ENCODE measurements around the gene ASB8. TPM values are rescaled to one million over a fixed set of nuclear protein-coding genes. Genes with fewer than 3 reads are reported as not detected.

ASB8 gene
- 28.7 TPM for total RNA-seq
- 32.0 TPM for polyA plus RNA-seq

GRCh38 chr12:48157018-48157888, at the start of gene ASB8:
TSS of gene ASB8 (minus strand) at chr12:48157515. CDS start at chr12:48153496, 4,019 bp downstream.
- under 1% methylated on average over 56 of the region's 56 CpGs for WGBS
- DNase-seq (ENCODE audit: extremely low spot score), result peak; percentile 93
- Histone ChIP-seq H3K27ac (ENCODE audit: low read depth) (peak within 1 kb of the TSS; percentile 86), H3K4me1 (ENCODE audit: insufficient read depth) (no peaks in the 10 kb centered on the region), H3K36me3 (ENCODE audit: insufficient read depth) (no peaks in the 10 kb centered on the region), H3K4me3 (ENCODE audit: low read depth, low read length) (peak within 1 kb of the TSS; percentile 83)

DNA sequence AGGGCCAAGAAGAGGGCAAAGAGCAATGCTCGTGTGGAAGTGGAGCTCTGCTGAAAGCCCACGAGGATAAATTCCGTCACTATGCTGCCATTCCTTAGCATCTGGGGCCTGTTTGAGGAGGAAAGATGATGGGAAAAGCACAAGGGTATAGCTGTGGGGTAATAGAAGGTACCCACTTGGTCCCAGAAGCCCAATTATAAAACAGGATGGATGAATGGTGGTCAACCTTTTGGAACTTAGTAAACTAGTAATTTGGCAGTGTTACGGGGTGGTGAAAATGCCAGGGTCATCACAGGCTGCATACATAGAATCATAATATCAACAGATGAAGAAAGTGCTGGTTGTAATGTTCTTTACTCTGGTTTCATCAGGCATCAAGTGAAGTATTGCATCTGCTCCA, 45.9 kb upstream of the ASB8 start, which contains the start of gene OR10AD1:
OR10AD1 (minus strand) TSS at position 101 of the 400 bp plus-strand sequence; CDS start at position 101, 0 bp downstream.
- DNase-seq (ENCODE audit: extremely low spot score), result no peak
- WGBS, result 86% methylated on average over 4 of the region's 4 CpGs

DNA sequence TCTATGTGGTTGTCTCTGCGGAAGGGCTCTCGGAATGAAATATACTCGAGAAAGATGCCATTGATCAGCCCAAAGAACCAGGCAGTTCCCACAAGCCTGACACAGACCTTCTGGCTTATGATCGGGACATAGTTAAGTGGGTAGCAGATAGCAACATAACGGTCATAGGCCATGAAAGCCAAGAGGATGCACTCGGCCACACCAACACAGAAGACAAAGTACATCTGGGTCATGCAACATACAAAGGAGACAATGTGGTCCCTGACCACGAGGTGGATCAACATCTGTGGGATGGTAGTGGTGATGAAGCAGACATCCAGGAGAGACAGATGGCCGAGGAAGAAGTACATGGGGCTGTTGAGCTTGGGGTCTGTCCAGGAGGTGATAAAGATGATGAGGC, 45.5 kb upstream of the ASB8 start:
- Histone ChIP-seq H3K27ac (ENCODE audit: low read depth) (no peak overlapping the region), H3K4me1 (ENCODE audit: insufficient read depth) (peaks cover 3% of the 10 kb centered on the region), H3K36me3 (ENCODE audit: insufficient read depth) (no peaks in the 10 kb centered on the region), H3K4me3 (ENCODE audit: low read depth, low read length) (no peak overlapping the region)
- 94% methylated on average over 8 of the region's 8 CpGs for WGBS
- no peak for DNase-seq (ENCODE audit: extremely low spot score)

More for the DNA sequence above, 45.9 kb upstream of the ASB8 start, which contains the start of gene OR10AD1:
- Histone ChIP-seq H3K4me1 (ENCODE audit: insufficient read depth) (peaks cover 3% of the 10 kb centered on the region), H3K4me3 (ENCODE audit: low read depth, low read length) (no peak within 1 kb of the TSS), H3K36me3 (ENCODE audit: insufficient read depth) (no peaks in the 10 kb centered on the region), H3K27ac (ENCODE audit: low read depth) (no peak within 1 kb of the TSS)

GRCh38 chr12:48201516-48201915, 44.2 kb upstream of the ASB8 start:
- WGBS, result 96% methylated on average over 3 of the region's 3 CpGs
- no peaks in the 10 kb centered on the region for H3K36me3 ChIP-seq (ENCODE audit: insufficient read depth)
- no peak for DNase-seq (ENCODE audit: extremely low spot score)
- H3K27ac ChIP-seq (ENCODE audit: low read depth), result no peak overlapping the region
- no peak overlapping the region for H3K4me3 ChIP-seq (ENCODE audit: low read depth, low read length)
- peaks cover 3% of the 10 kb centered on the region for H3K4me1 ChIP-seq (ENCODE audit: insufficient read depth)

- Histone ChIP-seq H3K4me3 (ENCODE audit: low read depth, low read length) (no peak overlapping the region), H3K4me1 (ENCODE audit: insufficient read depth) (peaks cover 3% of the 10 kb centered on the region), H3K36me3 (ENCODE audit: insufficient read depth) (no peaks in the 10 kb centered on the region), H3K27ac (ENCODE audit: low read depth) (peak overlapping the region; percentile 71)
- 84% methylated on average over 3 of the region's 3 CpGs for WGBS
- no peak for DNase-seq (ENCODE audit: extremely low spot score)
Observed at GRCh38 chr12:48201091-48201490, 43.8 kb upstream of the ASB8 start.

DNA sequence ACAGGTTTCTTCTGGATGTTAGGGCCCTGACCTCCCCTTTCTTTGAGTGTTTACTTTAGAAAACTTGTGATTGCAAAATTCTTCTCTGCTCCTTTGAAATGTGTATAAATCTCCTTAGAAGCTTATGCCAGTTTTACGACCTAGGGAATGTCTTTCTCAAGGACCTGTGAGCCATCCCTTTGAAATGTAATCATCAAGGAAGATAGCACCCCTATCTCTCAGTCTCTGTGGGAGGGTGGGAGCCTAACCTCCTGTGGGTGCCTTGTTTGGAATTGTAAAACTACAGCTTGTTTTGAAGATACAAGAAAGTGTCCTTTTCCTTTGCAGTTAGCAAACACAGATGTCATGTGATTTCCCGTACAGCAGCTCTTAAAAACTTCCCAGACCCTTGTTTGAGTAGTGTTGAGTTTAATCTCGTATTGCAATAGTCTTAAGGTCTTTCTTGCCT, 42.5 kb upstream of the ASB8 start:
- Histone ChIP-seq H3K4me3 (ENCODE audit: low read depth, low read length) (no peak overlapping the region), H3K36me3 (ENCODE audit: insufficient read depth) (no peaks in the 10 kb centered on the region), H3K4me1 (ENCODE audit: insufficient read depth) (peaks cover 3% of the 10 kb centered on the region), H3K27ac (ENCODE audit: low read depth) (no peak overlapping the region)
- 27% methylated on average over 3 of the region's 3 CpGs for WGBS
- no peak for DNase-seq (ENCODE audit: extremely low spot score)

DNA sequence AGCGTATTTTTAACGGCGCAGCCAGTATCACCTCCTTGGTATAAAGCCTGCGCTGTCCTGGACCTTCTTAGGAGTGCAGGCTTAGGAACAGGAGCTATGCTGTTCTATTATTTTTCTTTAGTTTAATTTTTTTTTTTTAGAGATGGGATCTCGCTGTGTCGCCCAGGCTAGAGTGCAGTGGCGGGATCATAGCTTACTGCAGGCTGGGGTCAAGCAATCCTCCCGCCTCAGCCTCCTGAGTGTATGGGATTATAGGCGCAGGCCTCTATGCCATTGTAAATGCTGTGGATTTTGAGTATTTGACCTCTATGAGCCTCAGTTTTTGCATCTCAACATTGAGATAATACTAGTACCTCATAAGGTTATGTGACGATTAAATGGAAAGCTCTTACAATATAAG, 41.7 kb upstream of the ASB8 start:
- H3K4me3 ChIP-seq (ENCODE audit: low read depth, low read length), result peak overlapping the region; percentile 56
- peaks cover 3% of the 10 kb centered on the region for H3K4me1 ChIP-seq (ENCODE audit: insufficient read depth)
- 47% methylated on average over 10 of the region's 10 CpGs for WGBS
- no peak for DNase-seq (ENCODE audit: extremely low spot score)
- peak overlapping the region; percentile 98 for H3K27ac ChIP-seq (ENCODE audit: low read depth)
- H3K36me3 ChIP-seq (ENCODE audit: insufficient read depth), result no peaks in the 10 kb centered on the region

GRCh38 chr12:48198672-48198971, 41.3 kb upstream of the ASB8 start:
- 13% methylated on average over 26 of the region's 26 CpGs for WGBS
- H3K4me1 ChIP-seq (ENCODE audit: insufficient read depth), result peaks cover 3% of the 10 kb centered on the region
- no peaks in the 10 kb centered on the region for H3K36me3 ChIP-seq (ENCODE audit: insufficient read depth)
- peak overlapping the region; percentile 56 for H3K4me3 ChIP-seq (ENCODE audit: low read depth, low read length)
- H3K27ac ChIP-seq (ENCODE audit: low read depth), result peak overlapping the region; percentile 98
- no peak for DNase-seq (ENCODE audit: extremely low spot score)

DNA sequence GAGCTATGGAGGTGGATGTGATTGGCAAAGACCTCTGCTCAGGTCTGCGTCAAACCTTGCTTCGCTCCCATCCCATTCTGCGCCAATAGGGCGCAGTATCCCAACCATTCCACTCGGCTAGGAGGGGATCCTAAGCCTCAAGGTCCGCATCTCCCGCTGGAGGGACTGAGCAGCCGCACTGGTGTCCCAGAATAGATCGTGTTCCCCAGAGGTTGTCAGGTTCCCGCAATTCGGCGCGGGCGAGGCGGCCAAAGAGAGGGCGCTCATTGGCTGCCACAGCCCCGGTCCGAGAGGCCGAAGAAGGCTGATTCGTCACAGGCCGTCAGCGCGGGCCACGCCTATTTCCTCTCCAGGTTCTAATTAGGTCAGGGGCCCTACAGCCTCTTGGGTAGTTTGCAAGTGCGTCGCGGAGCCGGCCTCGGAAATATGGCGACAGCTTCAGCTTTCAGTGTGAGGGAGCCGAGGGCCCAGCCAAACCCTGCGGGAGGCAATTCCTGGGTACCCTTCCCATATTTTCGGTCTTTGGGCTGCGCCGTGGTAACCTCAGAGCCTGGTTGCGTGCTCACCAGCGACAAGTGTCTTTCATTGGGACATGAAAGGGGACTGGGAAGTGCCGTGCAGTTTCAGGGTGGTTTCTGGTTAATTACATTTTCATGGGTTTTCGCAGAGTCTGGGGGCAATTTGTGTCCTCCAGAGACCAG, 40.8 kb upstream of the ASB8 start:
- Histone ChIP-seq H3K27ac (ENCODE audit: low read depth) (peak overlapping the region; percentile 98), H3K4me1 (ENCODE audit: insufficient read depth) (peaks cover 3% of the 10 kb centered on the region), H3K4me3 (ENCODE audit: low read depth, low read length) (peak overlapping the region; percentile 56), H3K36me3 (ENCODE audit: insufficient read depth) (no peaks in the 10 kb centered on the region)
- peak; percentile 90 for DNase-seq (ENCODE audit: extremely low spot score)
- WGBS, result under 1% methylated on average over 39 of the region's 39 CpGs

DNA sequence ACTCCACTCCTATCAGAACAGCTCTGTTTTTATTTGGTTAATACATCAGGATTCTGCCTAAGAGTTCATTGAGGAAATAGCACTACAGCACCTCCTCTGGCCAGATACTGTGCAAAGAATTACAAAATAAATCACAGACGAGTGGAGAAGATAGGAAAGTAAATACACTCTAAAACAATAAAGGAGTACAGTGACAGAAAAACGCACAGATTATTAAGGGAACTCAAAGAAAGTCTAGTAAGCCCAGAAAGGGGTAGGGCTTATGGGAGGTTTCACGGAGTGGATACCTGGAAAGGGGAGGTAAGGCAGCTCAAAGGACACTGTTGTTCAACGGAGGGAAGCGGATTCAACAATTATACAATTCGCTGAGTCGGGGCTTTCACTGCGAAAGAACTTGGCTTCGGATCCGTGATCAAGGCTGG, 40.2 kb upstream of the ASB8 start:
- DNase-seq (ENCODE audit: extremely low spot score), result no peak
- peak overlapping the region; percentile 98 for H3K27ac ChIP-seq (ENCODE audit: low read depth)
- H3K4me1 ChIP-seq (ENCODE audit: insufficient read depth), result peaks cover 3% of the 10 kb centered on the region
- H3K4me3 ChIP-seq (ENCODE audit: low read depth, low read length), result peak overlapping the region; percentile 45
- H3K36me3 ChIP-seq (ENCODE audit: insufficient read depth), result no peaks in the 10 kb centered on the region
- WGBS, result 2% methylated on average over 10 of the region's 10 CpGs

GRCh38 chr12:48194799-48195201, 37.5 kb upstream of the ASB8 start:
- Histone ChIP-seq H3K27ac (ENCODE audit: low read depth) (no peak overlapping the region), H3K36me3 (ENCODE audit: insufficient read depth) (no peaks in the 10 kb centered on the region), H3K4me1 (ENCODE audit: insufficient read depth) (no peaks in the 10 kb centered on the region), H3K4me3 (ENCODE audit: low read depth, low read length) (no peak overlapping the region)
- no peak for DNase-seq (ENCODE audit: extremely low spot score)
- 45% methylated on average over 1 of the region's 1 CpG for WGBS

GRCh38 chr12:48193623-48194022, 36.3 kb upstream of the ASB8 start:
- H3K4me1 ChIP-seq (ENCODE audit: insufficient read depth), result no peaks in the 10 kb centered on the region
- H3K27ac ChIP-seq (ENCODE audit: low read depth), result no peak overlapping the region
- H3K36me3 ChIP-seq (ENCODE audit: insufficient read depth), result no peaks in the 10 kb centered on the region
- DNase-seq (ENCODE audit: extremely low spot score), result no peak
- no peak overlapping the region for H3K4me3 ChIP-seq (ENCODE audit: low read depth, low read length)
- 65% methylated on average over 2 of the region's 2 CpGs for WGBS

- no peak for DNase-seq (ENCODE audit: extremely low spot score)
- H3K4me1 ChIP-seq (ENCODE audit: insufficient read depth), result no peaks in the 10 kb centered on the region
- 83% methylated on average over 1 of the region's 1 CpG for whole genome bisulfite sequencing
- H3K36me3 ChIP-seq (ENCODE audit: insufficient read depth), result no peaks in the 10 kb centered on the region
- no peak overlapping the region for H3K27ac ChIP-seq (ENCODE audit: low read depth)
- no peak overlapping the region for H3K4me3 ChIP-seq (ENCODE audit: low read depth, low read length)
Observed at GRCh38 chr12:48192861-48193260, 35.5 kb upstream of the ASB8 start.

GRCh38 chr12:48191096-48191495, 33.8 kb upstream of the ASB8 start:
- Histone ChIP-seq H3K36me3 (ENCODE audit: insufficient read depth) (no peaks in the 10 kb centered on the region), H3K4me3 (ENCODE audit: low read depth, low read length) (no peak overlapping the region), H3K4me1 (ENCODE audit: insufficient read depth) (no peaks in the 10 kb centered on the region), H3K27ac (ENCODE audit: low read depth) (no peak overlapping the region)
- DNase-seq (ENCODE audit: extremely low spot score), result no peak
